ENCODE data around the gene VIPR2.

GRCh38 chr7:159115601-159116501 lies 28.8 kb downstream of the VIPR2 start:
- no peak for TF ChIP-seq POLR2AphosphoS5 (IDR thresholded peaks at IDR 0.05; ENCODE audit: low read depth, low read length)
- no peak for TF ChIP-seq SIN3A (IDR thresholded peaks at IDR 0.05; ENCODE audit: borderline replicate concordance, insufficient read depth, low read length)
- TF ChIP-seq REST (IDR thresholded peaks at IDR 0.05; ENCODE audit: insufficient read depth in 1 of 2, low read depth in 2 of 2, low read length in 2 of 2), result no peak
- no peak for TF ChIP-seq TAF1 (IDR thresholded peaks at IDR 0.05; ENCODE audit: borderline replicate concordance, insufficient read depth, low read length)
